Karpas-422 (cell line): Measurements from ENCODE around the gene CDK14. TPM values are rescaled to one million over a fixed set of nuclear protein-coding genes. Genes with fewer than 3 reads are reported as not detected.

ENCODE experiments used
- DNase-seq: peaks from one replicate; pipeline ENCODE4 v3.0.0-alpha.2; 2015
- H2AFZ ChIP-seq: fragments of 200-600 bp; sonication (generic); 2 replicates; pipeline ENCODE4 v1.6.1; 2014; ENCODE audit warnings: antibody characterized with exemption, low read length, mixed read lengths
- H3K27ac ChIP-seq: fragments of 200-600 bp; sonication (generic); 2 replicates; pipeline ENCODE4 v1.5.1; 2014; ENCODE audit warnings: mild to moderate bottlenecking, low read length, moderate library complexity
- H3K27me3 ChIP-seq: fragments of 200-600 bp; sonication (generic); 2 replicates; pipeline ENCODE4 v1.6.1; 2014; ENCODE audit warnings: low read length, mixed read lengths
- H3K36me3 ChIP-seq: fragments of 200-600 bp; sonication (generic); 2 replicates; pipeline ENCODE4 v1.6.1; 2014; ENCODE audit warnings: low read length, mixed read lengths; ENCODE audit not compliant: insufficient read depth
- H3K4me1 ChIP-seq: fragments of 200-600 bp; sonication (generic); 2 replicates; pipeline ENCODE4 v1.6.1; 2014; ENCODE audit warnings: mild to moderate bottlenecking, low read length, mixed read lengths
- H3K4me2 ChIP-seq: fragments of 200-600 bp; sonication (generic); 2 replicates; pipeline ENCODE4 v1.6.1; 2014; ENCODE audit warnings: low read length, low read depth, mild to moderate bottlenecking; ENCODE audit not compliant: poor library complexity, severe bottlenecking
- H3K4me3 ChIP-seq: fragments of 200-600 bp; sonication (generic); 2 replicates; pipeline ENCODE4 v1.5.1; 2014; ENCODE audit warnings: mild to moderate bottlenecking, antibody characterized with exemption, low read length, mixed read lengths
- H3K79me2 ChIP-seq: fragments of 200-600 bp; sonication (generic); 2 replicates; pipeline ENCODE4 v1.6.1; 2014; ENCODE audit warnings: mild to moderate bottlenecking, low read length, mixed read lengths
- H3K9ac ChIP-seq: fragments of 200-600 bp; sonication (generic); 2 replicates; pipeline ENCODE4 v1.6.0; 2014; ENCODE audit warnings: low read length
- H3K9me2 ChIP-seq: fragments of 200-600 bp; sonication (generic), shearing (Covaris generic); replicated peaks from 2 replicates; pipeline ENCODE4 v1.6.0; 2014; ENCODE audit warnings: mild to moderate bottlenecking, low read length, moderate library complexity; ENCODE audit not compliant: insufficient read depth
- H3K9me3 ChIP-seq: fragments of 300-700, 200-600 bp; sonication (generic); 2 replicates; pipeline ENCODE4 v1.6.1; 2014; ENCODE audit warnings: low read length, mixed read lengths
- H4K20me1 ChIP-seq: fragments of 200-600 bp; sonication (generic); 2 replicates; pipeline ENCODE4 v1.6.1; 2014; ENCODE audit warnings: mild to moderate bottlenecking, antibody characterized with exemption, low read length, low read depth; ENCODE audit not compliant: insufficient read depth
- total RNA-seq: library from RNA; depleted of rRNA; stranded (reverse); fragments of >200 nt; shearing (Covaris generic); gene quantifications from 2 replicates; pipeline ENCODE4 v1.2.3, GENCODE V29; 2014; ENCODE audit warnings: low replicate concordance

CDK14 gene
- total RNA-seq, 1 experiment from 2014 or later = 121 TPM

DNA sequence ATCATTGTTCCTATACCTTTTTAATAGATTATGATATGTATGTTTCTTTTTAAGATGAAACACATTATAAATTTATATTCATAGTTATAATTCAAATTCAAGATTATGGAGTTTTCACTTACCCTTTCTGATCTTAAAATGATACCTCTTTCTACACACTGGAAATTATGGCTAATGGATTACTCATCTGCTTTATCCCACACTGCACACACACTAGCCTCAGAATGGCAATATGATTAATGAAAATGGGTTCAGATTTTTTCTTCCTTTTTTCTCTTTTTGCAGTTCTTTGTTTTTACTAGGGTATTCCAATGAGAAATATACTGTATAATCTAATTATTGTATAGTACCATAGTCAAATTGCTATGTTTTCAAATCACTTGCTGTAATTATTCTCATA, 585.8 kb downstream of the CDK14 start:
- Histone ChIP-seq H3K4me1 (peaks cover 5% of the 10 kb centered on the region; the same call in 1 of the 2 replicates), H3K9me3 (no peaks in the 10 kb centered on the region)
- DNase-seq = no peak

DNA sequence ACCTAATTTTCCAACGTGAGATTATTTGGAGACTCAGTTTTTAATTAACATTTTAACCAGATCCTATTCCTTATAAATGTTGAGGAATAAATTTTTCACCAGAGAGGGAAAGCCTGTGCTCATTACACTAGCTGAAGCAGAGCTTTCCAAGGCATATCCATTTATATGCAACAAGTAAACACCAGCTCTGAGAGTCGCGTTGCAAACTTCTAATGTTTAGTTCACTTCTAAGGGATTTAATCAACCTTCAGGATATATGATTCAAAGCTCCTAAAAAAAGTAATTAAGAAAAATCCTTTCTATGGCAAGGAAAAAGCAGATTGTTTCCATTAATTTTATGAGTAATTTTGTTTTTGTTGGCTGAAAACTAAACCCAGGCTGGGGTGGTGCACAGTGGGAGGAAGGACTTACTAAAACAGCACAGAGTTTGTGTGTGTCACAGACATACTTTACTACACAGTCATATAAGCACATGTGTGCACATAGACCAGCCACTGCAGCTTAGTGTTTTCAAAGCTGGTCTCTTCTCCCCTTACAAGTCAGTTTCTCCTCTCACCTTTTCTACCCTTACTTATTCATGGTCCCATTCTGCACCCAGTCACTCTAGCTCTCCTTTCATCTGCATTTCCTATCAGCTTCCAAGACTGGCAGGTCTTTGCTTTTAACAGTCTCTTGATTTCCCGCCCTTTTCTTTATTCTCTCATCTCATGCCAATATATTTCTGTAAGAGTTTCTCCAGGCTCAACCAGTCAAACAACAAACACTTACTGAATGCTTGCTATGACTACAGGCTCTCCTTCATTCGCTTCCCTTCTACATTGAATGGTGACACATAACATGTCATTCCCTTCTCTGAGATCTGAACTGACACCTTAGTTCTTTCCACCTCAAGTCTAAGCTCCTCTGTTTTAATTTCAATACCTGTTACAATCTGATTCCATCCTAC, 587.0 kb downstream of the CDK14 start:
- no peak overlapping the region for H3K27ac ChIP-seq
- peaks cover 5% of the 10 kb centered on the region; the same call in 1 of the 2 replicates for H3K4me1 ChIP-seq
- H3K9ac ChIP-seq = no peak overlapping the region
- H3K9me3 ChIP-seq = no peaks in the 10 kb centered on the region
- H3K4me2 ChIP-seq = no peak overlapping the region
- no peaks in the 10 kb centered on the region for H3K36me3 ChIP-seq
- no peak for DNase-seq
- H3K4me3 ChIP-seq = no peak overlapping the region
- H2AFZ ChIP-seq = no peak overlapping the region
- no peaks in the 10 kb centered on the region; the same call in 1 of the 2 replicates for H3K9me2 ChIP-seq
- H3K79me2 ChIP-seq = no peaks in the 10 kb centered on the region
- H4K20me1 ChIP-seq = no peaks in the 10 kb centered on the region
- no peaks in the 10 kb centered on the region for H3K27me3 ChIP-seq

More for the DNA sequence above, 585.8 kb downstream of the CDK14 start:
- H3K27ac ChIP-seq = no peak overlapping the region
- no peak overlapping the region for H2AFZ ChIP-seq
- H4K20me1 ChIP-seq = no peaks in the 10 kb centered on the region
- no peak overlapping the region for H3K4me2 ChIP-seq
- no peaks in the 10 kb centered on the region for H3K36me3 ChIP-seq
- H3K9me2 ChIP-seq = no peaks in the 10 kb centered on the region; the same call in 1 of the 2 replicates
- no peaks in the 10 kb centered on the region for H3K79me2 ChIP-seq
- H3K9ac ChIP-seq = no peak overlapping the region
- no peaks in the 10 kb centered on the region for H3K27me3 ChIP-seq
- no peak overlapping the region for H3K4me3 ChIP-seq

DNA sequence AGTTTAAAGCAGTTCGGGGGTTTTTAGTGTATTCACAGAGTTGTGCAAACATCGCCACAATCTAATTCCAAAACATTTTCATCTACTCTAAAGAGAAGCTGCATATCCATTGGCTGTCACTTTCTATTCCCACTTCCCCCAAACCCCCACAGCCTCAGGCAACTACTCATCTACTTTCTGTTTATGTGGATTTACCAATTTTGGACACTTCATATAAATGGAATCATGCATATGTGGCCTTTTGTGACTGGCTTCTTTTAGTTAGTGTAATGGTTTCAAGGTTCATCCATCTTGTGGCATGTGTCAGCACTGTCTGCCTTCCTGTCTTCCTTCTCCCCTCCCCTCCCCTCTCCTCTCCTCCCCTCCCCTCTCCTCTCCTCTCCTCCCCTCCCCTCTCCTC, 589.6 kb downstream of the CDK14 start:
- Histone ChIP-seq H3K9me2 (no peaks in the 10 kb centered on the region; the same call in 1 of the 2 replicates), H4K20me1 (no peaks in the 10 kb centered on the region), H3K27ac (no peak overlapping the region), H3K36me3 (no peaks in the 10 kb centered on the region), H2AFZ (no peak overlapping the region), H3K4me1 (no peaks in the 10 kb centered on the region), H3K4me3 (no peak overlapping the region), H3K9ac (no peak overlapping the region), H3K4me2 (no peak overlapping the region), H3K27me3 (no peaks in the 10 kb centered on the region), H3K9me3 (no peaks in the 10 kb centered on the region), H3K79me2 (no peaks in the 10 kb centered on the region)
- DNase-seq = no peak

DNA sequence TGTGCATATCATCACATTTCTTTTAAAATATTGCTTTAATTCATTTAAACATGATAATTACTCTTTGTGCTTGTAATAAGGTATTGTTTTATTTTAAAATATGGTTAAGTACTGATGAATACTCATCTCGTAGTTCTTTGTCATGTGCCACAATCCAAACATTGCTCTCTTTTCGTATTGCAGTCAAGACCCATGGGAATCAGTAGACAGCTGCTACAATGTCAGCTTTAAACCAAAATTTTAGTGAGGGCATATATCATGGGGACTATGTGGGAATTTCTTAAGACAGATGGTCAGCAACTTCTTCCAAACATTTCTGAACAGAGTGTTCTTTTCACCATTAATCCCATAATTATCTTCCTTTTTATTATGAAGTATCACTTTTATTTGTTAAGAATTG, 590.9 kb downstream of the CDK14 start:
- Histone ChIP-seq H3K9me2 (no peaks in the 10 kb centered on the region; the same call in 1 of the 2 replicates), H3K4me1 (no peaks in the 10 kb centered on the region), H4K20me1 (no peaks in the 10 kb centered on the region), H3K27me3 (no peaks in the 10 kb centered on the region), H3K27ac (no peak overlapping the region), H2AFZ (no peak overlapping the region), H3K4me2 (no peak overlapping the region), H3K9ac (no peak overlapping the region), H3K9me3 (no peaks in the 10 kb centered on the region), H3K79me2 (no peaks in the 10 kb centered on the region; the same call in 1 of the 2 replicates), H3K36me3 (no peaks in the 10 kb centered on the region), H3K4me3 (no peak overlapping the region)
- no peak for DNase-seq

DNA sequence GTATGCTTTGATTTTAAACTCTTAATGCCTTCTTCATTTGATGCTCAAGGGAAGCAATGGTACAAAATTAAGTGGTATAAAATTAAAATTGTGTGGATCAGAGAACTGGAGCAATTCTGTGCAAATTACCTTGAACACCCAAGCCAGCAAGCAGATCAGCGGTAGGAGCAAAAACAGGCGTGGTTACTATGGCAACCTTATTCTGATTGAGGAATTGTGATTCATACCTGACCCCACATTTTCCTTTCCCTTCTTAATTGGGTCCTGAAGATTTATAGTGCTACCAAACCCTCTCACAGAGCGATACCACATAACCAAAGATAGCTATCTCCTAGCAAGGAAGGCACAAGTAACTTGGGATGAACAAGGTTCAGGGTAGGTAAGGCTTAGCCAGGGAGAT, 595.6 kb downstream of the CDK14 start:
- H3K4me2 ChIP-seq = no peak overlapping the region
- H3K79me2 ChIP-seq = no peaks in the 10 kb centered on the region; the same call in 1 of the 2 replicates
- no peaks in the 10 kb centered on the region for H4K20me1 ChIP-seq
- H3K9me2 ChIP-seq = no peaks in the 10 kb centered on the region; the same call in 1 of the 2 replicates
- no peaks in the 10 kb centered on the region; the same call in 1 of the 2 replicates for H3K4me1 ChIP-seq
- no peak overlapping the region for H3K27ac ChIP-seq
- no peak overlapping the region for H3K9ac ChIP-seq
- H3K36me3 ChIP-seq = no peaks in the 10 kb centered on the region
- no peak overlapping the region for H3K4me3 ChIP-seq
- H2AFZ ChIP-seq = no peak overlapping the region
- no peaks in the 10 kb centered on the region for H3K27me3 ChIP-seq
- no peaks in the 10 kb centered on the region for H3K9me3 ChIP-seq
- no peak for DNase-seq

DNA sequence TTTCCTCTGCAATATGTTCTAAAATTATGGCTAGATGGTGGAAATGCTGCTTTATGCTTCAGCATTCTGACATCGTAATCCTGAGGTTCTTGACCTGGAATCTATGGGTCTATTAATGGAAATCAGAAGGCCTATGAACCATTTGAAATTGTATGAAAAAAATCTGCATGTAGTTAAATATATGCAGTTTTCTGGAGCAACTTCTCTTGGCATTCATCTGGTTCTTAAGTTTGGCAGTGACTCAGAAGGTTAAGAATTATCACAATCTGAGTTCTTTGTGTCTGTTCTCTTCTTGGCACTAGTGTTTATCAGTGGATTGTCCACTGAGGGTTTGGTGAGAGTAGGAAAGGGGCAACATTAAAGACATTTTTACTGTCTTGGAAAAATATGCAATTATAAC, 597.0 kb downstream of the CDK14 start:
- no peaks in the 10 kb centered on the region for H3K36me3 ChIP-seq
- H3K4me3 ChIP-seq = no peak overlapping the region
- DNase-seq = no peak
- H2AFZ ChIP-seq = no peak overlapping the region
- no peaks in the 10 kb centered on the region for H3K27me3 ChIP-seq
- no peaks in the 10 kb centered on the region for H3K9me2 ChIP-seq
- H3K79me2 ChIP-seq = no peaks in the 10 kb centered on the region; the same call in 1 of the 2 replicates
- no peak overlapping the region for H3K27ac ChIP-seq
- H3K4me1 ChIP-seq = no peaks in the 10 kb centered on the region; the same call in 1 of the 2 replicates
- H4K20me1 ChIP-seq = no peaks in the 10 kb centered on the region
- H3K4me2 ChIP-seq = no peak overlapping the region
- H3K9ac ChIP-seq = no peak overlapping the region
- no peaks in the 10 kb centered on the region for H3K9me3 ChIP-seq

DNA sequence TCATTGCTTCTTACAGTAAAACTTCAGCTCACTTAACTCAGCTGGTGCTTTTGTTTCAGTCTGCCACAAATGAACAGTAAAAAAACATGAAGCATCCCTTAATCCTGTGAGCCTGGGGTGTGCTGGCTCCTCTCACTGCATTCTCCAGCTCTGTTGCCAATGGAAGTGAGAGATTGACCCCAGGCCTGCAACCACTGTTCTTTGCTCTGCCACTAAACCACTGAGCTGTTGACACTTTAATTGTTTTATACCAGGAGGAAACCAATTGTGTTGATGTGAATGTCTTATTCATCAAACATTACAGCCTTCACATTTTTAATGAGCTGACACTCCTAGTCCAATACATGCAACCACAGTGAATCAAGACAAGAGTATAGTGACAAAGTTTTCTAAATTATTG, 598.7 kb downstream of the CDK14 start:
- no peaks in the 10 kb centered on the region; the same call in 1 of the 2 replicates for H3K79me2 ChIP-seq
- no peak overlapping the region for H3K27ac ChIP-seq
- no peaks in the 10 kb centered on the region for H4K20me1 ChIP-seq
- no peaks in the 10 kb centered on the region for H3K36me3 ChIP-seq
- H3K4me3 ChIP-seq = no peak overlapping the region
- H2AFZ ChIP-seq = no peak overlapping the region
- no peaks in the 10 kb centered on the region for H3K9me2 ChIP-seq
- H3K4me1 ChIP-seq = peaks cover 6% of the 10 kb centered on the region
- DNase-seq = no peak
- no peak overlapping the region for H3K9ac ChIP-seq
- H3K4me2 ChIP-seq = no peak overlapping the region
- no peaks in the 10 kb centered on the region for H3K27me3 ChIP-seq
- no peaks in the 10 kb centered on the region for H3K9me3 ChIP-seq

DNA sequence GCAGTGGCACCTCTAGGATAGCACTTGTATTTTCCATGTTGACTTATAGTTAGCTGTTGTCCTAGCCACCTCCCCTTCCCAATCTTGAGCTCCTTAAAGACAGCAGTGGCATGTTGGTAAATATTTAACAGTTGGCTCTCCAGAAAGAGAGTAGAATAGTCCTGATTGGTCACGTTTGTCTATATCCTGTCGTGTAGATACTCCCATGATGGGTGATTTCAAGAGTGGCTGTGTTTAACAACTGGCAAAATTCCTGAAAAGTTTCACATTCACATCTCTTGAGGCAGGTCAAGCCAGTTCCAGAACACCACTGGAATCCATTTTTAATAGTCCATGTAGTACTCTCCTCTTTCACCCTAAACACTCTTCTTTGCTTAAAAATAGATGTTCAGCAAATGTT, 599.9 kb downstream of the CDK14 start:
- Histone ChIP-seq H3K9me2 (no peaks in the 10 kb centered on the region), H3K79me2 (no peaks in the 10 kb centered on the region; the same call in 1 of the 2 replicates), H3K4me1 (peaks cover 16% of the 10 kb centered on the region), H3K27me3 (no peaks in the 10 kb centered on the region), H2AFZ (no peak overlapping the region), H3K9me3 (no peaks in the 10 kb centered on the region), H3K4me2 (no peak overlapping the region), H3K27ac (no peak overlapping the region), H3K9ac (no peak overlapping the region), H4K20me1 (no peaks in the 10 kb centered on the region), H3K4me3 (no peak overlapping the region), H3K36me3 (no peaks in the 10 kb centered on the region)
- DNase-seq = no peak
